Measurements from ENCODE around the gene RAB6C.
"Not testable (repeated sequence)": the region's sequence is repeated elsewhere in the genome, so short reads cannot be mapped to it uniquely, and the experiment has no call there.

RAB6C gene

DNA sequence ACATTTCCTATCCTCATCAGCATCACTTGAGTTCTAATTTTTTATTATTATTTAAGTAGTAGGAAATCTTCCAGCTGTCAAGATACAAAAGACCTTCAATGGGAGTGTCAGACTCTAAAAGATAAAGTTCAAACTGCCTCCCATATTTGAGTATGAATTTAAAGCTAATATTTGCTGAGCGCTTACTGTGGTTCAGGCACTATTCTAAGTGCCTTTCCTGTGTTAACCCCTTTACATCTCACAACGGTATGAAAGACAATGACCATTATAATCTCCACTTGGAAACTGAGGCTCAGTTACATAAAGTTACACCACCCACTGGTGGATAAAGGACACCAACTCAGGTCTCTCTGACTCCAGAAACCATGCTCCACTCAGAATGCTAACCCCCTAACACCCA is 39.9 kb downstream of the RAB6C start:
- peaks cover 12% of the 10 kb centered on the region for H3K9me3 ChIP-seq
- no peak overlapping the region for H3K27ac ChIP-seq
- H3K4me2 ChIP-seq, result no peak overlapping the region
- H3K36me3 ChIP-seq, result no peaks in the 10 kb centered on the region
- no peak overlapping the region for H3K4me3 ChIP-seq
- no peak overlapping the region for H3K9ac ChIP-seq
- H3K4me1 ChIP-seq, result no peaks in the 10 kb centered on the region
- H4K20me1 ChIP-seq, result no peaks in the 10 kb centered on the region
- H3K27me3 ChIP-seq, result no peaks in the 10 kb centered on the region
- no peak for TF ChIP-seq Cebpa-rat (IDR thresholded peaks at IDR 0.05)

DNA sequence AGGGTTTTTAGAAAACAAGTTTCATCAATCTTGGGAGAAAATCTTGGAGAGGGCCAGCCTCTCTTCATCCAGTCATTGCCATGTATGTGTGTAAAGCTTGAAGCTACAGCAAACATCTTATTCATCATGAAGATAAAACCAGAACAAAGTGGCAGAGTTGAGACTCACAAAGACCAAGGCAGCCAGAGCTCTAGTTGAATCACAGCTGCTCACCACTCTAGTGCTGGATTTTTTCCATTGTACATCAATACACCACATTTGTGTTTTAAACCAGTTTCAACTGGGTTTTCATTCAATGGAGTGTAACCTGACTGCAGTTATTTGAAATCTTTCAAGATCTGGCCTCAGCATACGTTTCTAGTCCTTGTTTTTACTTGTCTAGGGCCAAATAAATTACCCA is 40.6 kb downstream of the RAB6C start:
- not testable (repeated sequence) for H3K27ac ChIP-seq, H3K9ac ChIP-seq, H3K27me3 ChIP-seq, H3K36me3 ChIP-seq, H3K4me1 ChIP-seq, H3K9me3 ChIP-seq, H3K4me2 ChIP-seq, H4K20me1 ChIP-seq, H3K4me3 ChIP-seq

DNA sequence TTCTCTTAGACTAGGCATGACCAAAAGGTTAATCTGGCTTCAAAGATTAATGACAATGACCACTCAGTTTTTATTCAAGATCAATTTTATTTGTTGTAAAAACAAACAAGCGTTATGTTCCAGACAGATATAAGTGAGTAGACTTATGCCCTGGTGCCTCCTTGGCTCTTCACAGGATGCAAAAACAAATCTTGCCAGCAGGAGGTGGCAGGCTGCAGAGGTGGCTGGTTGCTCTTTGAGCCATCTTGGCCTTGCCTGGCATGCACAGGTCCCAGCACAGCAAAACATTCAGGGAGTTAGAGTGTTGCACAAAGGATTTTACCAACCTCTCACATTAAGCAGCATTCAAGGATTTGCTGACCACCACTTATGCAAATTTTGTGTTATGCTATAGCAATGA is 46.5 kb downstream of the RAB6C start:
- H3K9me3 ChIP-seq, H3K27me3 ChIP-seq, H3K27ac ChIP-seq, H3K36me3 ChIP-seq, H3K9ac ChIP-seq, H4K20me1 ChIP-seq, H3K4me3 ChIP-seq, H3K4me2 ChIP-seq, H3K4me1 ChIP-seq: not testable (repeated sequence)

Measured in BLaER1 (cell line).